ENCODE measurements around the gene SLC25A10.

The SLC25A10 gene

DNA sequence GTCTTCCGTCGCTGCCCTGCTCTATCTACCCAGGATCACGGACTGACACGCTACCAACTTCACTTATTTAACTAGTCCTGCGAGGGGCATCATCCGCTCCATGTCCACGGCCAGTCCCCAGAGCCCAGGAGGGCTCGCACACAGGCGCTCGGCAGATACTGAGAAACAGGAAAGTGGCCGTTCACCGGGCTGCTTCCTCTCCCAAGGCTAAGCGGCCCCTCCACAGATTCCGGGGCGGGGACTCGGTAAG, 46.1 kb upstream of the SLC25A10 start:
- peak overlapping the region; percentile 87 to 94 for H3K4me3 ChIP-seq (ENCODE audit: insufficient read depth in 1 of 2, low read depth in 1 of 2, low read length in 2 of 2)
- H3K79me1 ChIP-seq (replicated peaks; ENCODE audit: low read length, poor library complexity, severe bottlenecking) = peaks cover 30% of the 10 kb centered on the region
- peak overlapping the region; percentile 84 for H2BK5ac ChIP-seq (ENCODE audit: low read depth, low read length, poor library complexity, severe bottlenecking)
- H3K9ac ChIP-seq (ENCODE audit: low read length) = peak overlapping the region; percentile 92
- under 1% methylated on average over 16 of the region's 16 CpGs for WGBS
- H3K18ac ChIP-seq (ENCODE audit: low read depth in 1 of 2, low read length in 2 of 2) = peak overlapping the region; percentile 89 to 94
- H2BK15ac ChIP-seq (ENCODE audit: low read depth, poor library complexity, severe bottlenecking) = no peak overlapping the region
- peak overlapping the region; percentile 96 for H4K8ac ChIP-seq (ENCODE audit: low read length)
- no peaks in the 10 kb centered on the region for H3K27me3 ChIP-seq (ENCODE audit: control insufficient read depth in 1 of 2, insufficient read depth in 1 of 2, low read length in 2 of 2)
- peak; percentile 68 for DNase-seq
- H3K4me2 ChIP-seq (ENCODE audit: low read length, poor library complexity, severe bottlenecking) = peak overlapping the region; percentile 72
- peak overlapping the region; percentile 78 for H3K27ac ChIP-seq (ENCODE audit: low read length, poor library complexity, severe bottlenecking)
- no peak overlapping the region for H3K23ac ChIP-seq (ENCODE audit: low read length in 2 of 2)
- H3K9me3 ChIP-seq (ENCODE audit: control insufficient read depth, low read length) = no peaks in the 10 kb centered on the region
- peaks cover 20% of the 10 kb centered on the region for H3K4me1 ChIP-seq (ENCODE audit: control insufficient read depth, insufficient read depth, low read depth, low read length)
- peak overlapping the region; percentile 71 to 76 for H3K4ac ChIP-seq (ENCODE audit: low read depth in 1 of 2, low read length in 2 of 2)
- H2AK5ac ChIP-seq (ENCODE audit: low read length, severe bottlenecking) = peak overlapping the region; percentile 44
- H3K36me3 ChIP-seq (ENCODE audit: control insufficient read depth in 1 of 2, insufficient read depth in 2 of 2, low read depth in 1 of 2, low read length in 2 of 2) = peaks cover 40 to 42% of the 10 kb centered on the region in 2 experiments
- H2BK12ac ChIP-seq (ENCODE audit: low read length in 2 of 2) = no peak overlapping the region
- peak overlapping the region; percentile 88 for H4K91ac ChIP-seq (ENCODE audit: low read length)
- H2BK120ac ChIP-seq (ENCODE audit: low read depth, low read length) = peak overlapping the region; percentile 36
- H3K14ac ChIP-seq (ENCODE audit: low read length in 2 of 2) = no peak overlapping the region
- peak overlapping the region; percentile 84 for H2AFZ ChIP-seq (ENCODE audit: low read depth, low read length)

GRCh38 chr17:81666342-81667191, 45.5 kb upstream of the SLC25A10 start, which contains the start of the genes CCDC137 and OXLD1:
CCDC137 (plus strand) TSS chr17:81666737; CDS start chr17:81666767, 30 bp downstream.
OXLD1 (minus strand) TSS chr17:81666605; CDS start chr17:81666577, 28 bp downstream.
- peak within 1 kb of the TSS; percentile 44 for H2AK5ac ChIP-seq (ENCODE audit: low read length, severe bottlenecking)
- peak within 1 kb of the TSS; percentile 78 for H3K27ac ChIP-seq (ENCODE audit: low read length, poor library complexity, severe bottlenecking)
- H2BK120ac ChIP-seq (ENCODE audit: low read depth, low read length) = peak within 1 kb of the TSS; percentile 55
- H3K36me3 ChIP-seq (ENCODE audit: control insufficient read depth in 1 of 2, insufficient read depth in 2 of 2, low read depth in 1 of 2, low read length in 2 of 2) = peaks cover 46 to 48% of the 10 kb centered on the region in 2 experiments
- H4K91ac ChIP-seq (ENCODE audit: low read length) = peak within 1 kb of the TSS; percentile 88
- H3K4me2 ChIP-seq (ENCODE audit: low read length, poor library complexity, severe bottlenecking) = peak within 1 kb of the TSS; percentile 79
- peak within 1 kb of the TSS in 1 of 2 experiments; percentile 86 for H3K14ac ChIP-seq (ENCODE audit: low read length in 2 of 2)
- peak within 1 kb of the TSS; percentile 89 to 94 for H3K18ac ChIP-seq (ENCODE audit: low read depth in 1 of 2, low read length in 2 of 2)
- H3K27me3 ChIP-seq (ENCODE audit: control insufficient read depth in 1 of 2, insufficient read depth in 1 of 2, low read length in 2 of 2) = no peaks in the 10 kb centered on the region
- no peak within 1 kb of the TSS for H3K23ac ChIP-seq (ENCODE audit: low read length in 2 of 2)
- peak within 1 kb of the TSS; percentile 96 for H4K8ac ChIP-seq (ENCODE audit: low read length)
- under 1% methylated on average over 79 of the region's 96 CpGs for WGBS
- H3K4me3 ChIP-seq (ENCODE audit: insufficient read depth in 1 of 2, low read depth in 1 of 2, low read length in 2 of 2) = peak within 1 kb of the TSS; percentile 87 to 94
- H3K4ac ChIP-seq (ENCODE audit: low read depth in 1 of 2, low read length in 2 of 2) = peak within 1 kb of the TSS; percentile 75 to 76
- H2BK12ac ChIP-seq (ENCODE audit: low read length in 2 of 2) = peak within 1 kb of the TSS in 1 of 2 experiments; percentile 4
- peak within 1 kb of the TSS; percentile 71 for H2BK15ac ChIP-seq (ENCODE audit: low read depth, poor library complexity, severe bottlenecking)
- H2BK5ac ChIP-seq (ENCODE audit: low read depth, low read length, poor library complexity, severe bottlenecking) = peak within 1 kb of the TSS; percentile 84
- H2AFZ ChIP-seq (ENCODE audit: low read depth, low read length) = peak within 1 kb of the TSS; percentile 84
- H3K9me3 ChIP-seq (ENCODE audit: control insufficient read depth, low read length) = no peaks in the 10 kb centered on the region
- H3K79me1 ChIP-seq (replicated peaks; ENCODE audit: low read length, poor library complexity, severe bottlenecking) = peaks cover 35% of the 10 kb centered on the region
- H3K4me1 ChIP-seq (ENCODE audit: control insufficient read depth, insufficient read depth, low read depth, low read length) = peaks cover 20% of the 10 kb centered on the region
- H3K9ac ChIP-seq (ENCODE audit: low read length) = peak within 1 kb of the TSS; percentile 92
- peak; percentile 96 for DNase-seq

DNA sequence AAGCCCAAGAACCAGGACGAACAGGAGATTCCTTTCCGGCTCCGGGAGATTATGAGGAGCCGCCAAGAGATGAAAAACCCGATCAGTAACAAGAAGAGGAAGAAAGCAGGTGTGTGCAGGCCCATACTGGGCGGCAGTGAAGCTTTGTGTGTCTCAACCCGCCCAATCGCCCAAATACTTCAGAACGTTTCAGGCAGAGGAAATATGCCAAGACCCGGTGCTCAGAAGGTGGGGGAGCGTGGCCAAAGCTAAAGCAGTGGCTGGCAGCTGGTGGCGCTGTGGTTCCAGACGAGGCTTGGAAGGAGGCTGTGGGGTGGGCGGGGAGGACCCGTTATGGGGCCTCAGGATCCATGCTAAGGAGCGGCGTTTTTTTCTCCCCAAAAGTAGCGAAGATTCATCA, 44.3 kb upstream of the SLC25A10 start:
- no peak overlapping the region for H2BK5ac ChIP-seq (ENCODE audit: low read depth, low read length, poor library complexity, severe bottlenecking)
- 93% methylated on average over 18 of the region's 18 CpGs for WGBS
- H4K8ac ChIP-seq (ENCODE audit: low read length) = peak overlapping the region; percentile 58
- H3K9me3 ChIP-seq (ENCODE audit: control insufficient read depth, low read length) = no peaks in the 10 kb centered on the region
- H3K14ac ChIP-seq (ENCODE audit: low read length in 2 of 2) = no peak overlapping the region
- no peak overlapping the region for H3K4me2 ChIP-seq (ENCODE audit: low read length, poor library complexity, severe bottlenecking)
- peaks cover 20% of the 10 kb centered on the region for H3K4me1 ChIP-seq (ENCODE audit: control insufficient read depth, insufficient read depth, low read depth, low read length)
- H2BK12ac ChIP-seq (ENCODE audit: low read length in 2 of 2) = no peak overlapping the region
- no peak overlapping the region for H2AFZ ChIP-seq (ENCODE audit: low read depth, low read length)
- no peak overlapping the region for H2BK120ac ChIP-seq (ENCODE audit: low read depth, low read length)
- peak overlapping the region; percentile 29 for H3K9ac ChIP-seq (ENCODE audit: low read length)
- H3K36me3 ChIP-seq (ENCODE audit: control insufficient read depth in 1 of 2, insufficient read depth in 2 of 2, low read depth in 1 of 2, low read length in 2 of 2) = peaks cover 58 to 60% of the 10 kb centered on the region in 2 experiments
- no peaks in the 10 kb centered on the region for H3K27me3 ChIP-seq (ENCODE audit: control insufficient read depth in 1 of 2, insufficient read depth in 1 of 2, low read length in 2 of 2)
- no peak overlapping the region for H3K27ac ChIP-seq (ENCODE audit: low read length, poor library complexity, severe bottlenecking)
- H3K18ac ChIP-seq (ENCODE audit: low read depth in 1 of 2, low read length in 2 of 2) = no peak overlapping the region
- no peak overlapping the region for H3K4ac ChIP-seq (ENCODE audit: low read depth in 1 of 2, low read length in 2 of 2)
- H3K4me3 ChIP-seq (ENCODE audit: insufficient read depth in 1 of 2, low read depth in 1 of 2, low read length in 2 of 2) = peak overlapping the region in 1 of 2 experiments; percentile 58
- peaks cover 45% of the 10 kb centered on the region for H3K79me1 ChIP-seq (replicated peaks; ENCODE audit: low read length, poor library complexity, severe bottlenecking)
- no peak for DNase-seq
- H2BK15ac ChIP-seq (ENCODE audit: low read depth, poor library complexity, severe bottlenecking) = no peak overlapping the region
- H3K23ac ChIP-seq (ENCODE audit: low read length in 2 of 2) = no peak overlapping the region
- H2AK5ac ChIP-seq (ENCODE audit: low read length, severe bottlenecking) = no peak overlapping the region
- H4K91ac ChIP-seq (ENCODE audit: low read length) = no peak overlapping the region

DNA sequence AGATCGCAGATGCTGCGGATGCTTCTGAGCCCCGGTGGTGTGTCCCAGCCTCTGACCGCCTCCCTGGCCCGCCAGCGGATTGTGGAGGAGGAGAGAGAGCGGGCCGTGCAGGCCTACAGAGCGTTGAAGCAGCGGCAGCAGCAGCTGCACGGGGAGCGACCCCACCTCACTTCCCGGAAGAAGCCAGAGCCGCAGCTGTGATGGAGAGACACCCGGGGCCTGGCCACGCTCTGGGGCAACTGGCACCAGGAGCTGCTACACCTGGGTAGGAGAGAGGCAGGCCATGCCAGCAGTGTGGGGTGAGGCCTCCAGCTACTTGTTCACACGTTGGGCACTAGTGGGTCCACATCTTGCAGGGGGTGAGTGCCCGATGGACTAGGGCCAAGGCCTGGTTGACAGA, 39.6 kb upstream of the SLC25A10 start:
- Histone ChIP-seq H3K27me3 (ENCODE audit: control insufficient read depth in 1 of 2, insufficient read depth in 1 of 2, low read length in 2 of 2) (no peaks in the 10 kb centered on the region), H2AK5ac (ENCODE audit: low read length, severe bottlenecking) (no peak overlapping the region), H3K4ac (ENCODE audit: low read depth in 1 of 2, low read length in 2 of 2) (no peak overlapping the region), H3K4me3 (ENCODE audit: insufficient read depth in 1 of 2, low read depth in 1 of 2, low read length in 2 of 2) (no peak overlapping the region), H3K18ac (ENCODE audit: low read depth in 1 of 2, low read length in 2 of 2) (no peak overlapping the region), H3K9me3 (ENCODE audit: control insufficient read depth, low read length) (no peaks in the 10 kb centered on the region), H3K4me1 (ENCODE audit: control insufficient read depth, insufficient read depth, low read depth, low read length) (peaks cover 20% of the 10 kb centered on the region), H2BK5ac (ENCODE audit: low read depth, low read length, poor library complexity, severe bottlenecking) (no peak overlapping the region), H3K14ac (ENCODE audit: low read length in 2 of 2) (no peak overlapping the region), H3K79me1 (replicated peaks; ENCODE audit: low read length, poor library complexity, severe bottlenecking) (peaks cover 48% of the 10 kb centered on the region), H3K9ac (ENCODE audit: low read length) (no peak overlapping the region), H2AFZ (ENCODE audit: low read depth, low read length) (no peak overlapping the region), H4K91ac (ENCODE audit: low read length) (no peak overlapping the region), H2BK12ac (ENCODE audit: low read length in 2 of 2) (no peak overlapping the region), H3K4me2 (ENCODE audit: low read length, poor library complexity, severe bottlenecking) (no peak overlapping the region), H3K36me3 (ENCODE audit: control insufficient read depth in 1 of 2, insufficient read depth in 2 of 2, low read depth in 1 of 2, low read length in 2 of 2) (peaks cover 70 to 72% of the 10 kb centered on the region in 2 experiments), H4K8ac (ENCODE audit: low read length) (no peak overlapping the region), H2BK15ac (ENCODE audit: low read depth, poor library complexity, severe bottlenecking) (no peak overlapping the region), H3K27ac (ENCODE audit: low read length, poor library complexity, severe bottlenecking) (no peak overlapping the region), H3K23ac (ENCODE audit: low read length in 2 of 2) (no peak overlapping the region), H2BK120ac (ENCODE audit: low read depth, low read length) (no peak overlapping the region)
- 94% methylated on average over 18 of the region's 18 CpGs for WGBS
- DNase-seq = no peak

Data from mesenchymal stem cell (in vitro differentiated cells and primary cell).